DOHH2 (cell line): ENCODE measurements around the gene APBA2.

Source experiments
- EZH2phosphoT487 ChIP-seq: fragments of 200-600 bp; sonication (generic); IDR thresholded peaks from 2 replicates; pipeline ENCODE4 v1.6.1; 2017; ENCODE audit warnings: borderline replicate concordance, mild to moderate bottlenecking, antibody characterized with exemption, low read length, moderate library complexity, mixed read lengths
- TF ChIP-seq, protein P1 (sequence below): fragments of 200-600 bp; sonication (generic); IDR thresholded peaks from one replicate; pipeline ENCODE4 v1.5.1; 2014; ENCODE audit warnings: antibody characterized with exemption, mild to moderate bottlenecking, low read depth, low read length; ENCODE audit not compliant: poor library complexity, severe bottlenecking

DNA sequence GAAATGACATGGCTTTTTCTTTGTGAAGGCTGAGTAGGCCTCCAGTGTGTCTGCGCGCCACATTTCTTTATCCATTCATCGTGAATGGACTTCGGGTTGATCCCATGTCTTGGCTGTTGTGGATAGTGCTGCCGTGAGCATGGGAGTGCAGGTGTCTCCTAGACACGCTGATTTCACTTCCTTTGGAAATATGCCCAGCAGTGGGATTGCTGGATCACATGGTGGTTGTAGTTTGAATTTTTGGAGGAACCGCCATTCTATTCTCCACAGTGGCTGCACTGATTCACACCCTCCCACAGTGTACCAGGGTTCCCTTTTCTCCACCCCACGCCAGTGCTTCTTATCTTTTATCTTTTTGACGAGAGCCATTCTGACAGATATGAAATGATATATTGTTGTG lies 212.2 kb downstream of the APBA2 start:
- TF ChIP-seq, protein P1, sequence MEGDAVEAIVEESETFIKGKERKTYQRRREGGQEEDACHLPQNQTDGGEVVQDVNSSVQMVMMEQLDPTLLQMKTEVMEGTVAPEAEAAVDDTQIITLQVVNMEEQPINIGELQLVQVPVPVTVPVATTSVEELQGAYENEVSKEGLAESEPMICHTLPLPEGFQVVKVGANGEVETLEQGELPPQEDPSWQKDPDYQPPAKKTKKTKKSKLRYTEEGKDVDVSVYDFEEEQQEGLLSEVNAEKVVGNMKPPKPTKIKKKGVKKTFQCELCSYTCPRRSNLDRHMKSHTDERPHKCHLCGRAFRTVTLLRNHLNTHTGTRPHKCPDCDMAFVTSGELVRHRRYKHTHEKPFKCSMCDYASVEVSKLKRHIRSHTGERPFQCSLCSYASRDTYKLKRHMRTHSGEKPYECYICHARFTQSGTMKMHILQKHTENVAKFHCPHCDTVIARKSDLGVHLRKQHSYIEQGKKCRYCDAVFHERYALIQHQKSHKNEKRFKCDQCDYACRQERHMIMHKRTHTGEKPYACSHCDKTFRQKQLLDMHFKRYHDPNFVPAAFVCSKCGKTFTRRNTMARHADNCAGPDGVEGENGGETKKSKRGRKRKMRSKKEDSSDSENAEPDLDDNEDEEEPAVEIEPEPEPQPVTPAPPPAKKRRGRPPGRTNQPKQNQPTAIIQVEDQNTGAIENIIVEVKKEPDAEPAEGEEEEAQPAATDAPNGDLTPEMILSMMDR = no peak
- TF ChIP-seq EZH2phosphoT487 = no peak
